Measurements from ENCODE around the gene PTGDR. TPM values are rescaled to one million over a fixed set of nuclear protein-coding genes. Genes with fewer than 3 reads are reported as not detected.

The PTGDR gene
- total RNA-seq, 1 donor from 2014 or later, result not detected

DNA sequence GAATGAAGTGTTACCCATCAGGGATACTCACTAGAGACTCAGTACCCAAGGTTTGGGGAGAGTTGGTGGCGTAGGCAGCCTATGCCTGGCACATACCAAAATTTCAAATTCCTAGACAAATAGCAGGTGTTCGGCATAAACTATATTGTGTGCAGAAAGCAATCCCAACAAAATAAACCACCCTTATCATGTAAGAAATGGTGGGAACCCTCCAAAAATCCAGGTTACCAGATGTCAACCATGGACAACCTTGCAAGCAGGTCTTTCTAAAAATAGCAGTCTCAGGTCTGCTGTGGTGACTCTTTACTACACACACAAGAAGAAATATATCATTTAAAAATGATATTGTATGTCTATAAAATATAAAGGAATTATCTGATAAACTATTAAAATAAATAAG is 28.9 kb downstream of the PTGDR start:
- Histone ChIP-seq H3K4me1 (ENCODE audit: insufficient read depth, low read length) (no peaks in the 10 kb centered on the region), H4K20me1 (ENCODE audit: insufficient read depth, low read length) (no peaks in the 10 kb centered on the region), H3K4me2 (ENCODE audit: low read length) (no peak overlapping the region), H3K36me3 (ENCODE audit: insufficient read depth, low read length) (no peaks in the 10 kb centered on the region), H3K9ac (ENCODE audit: low read length) (no peak overlapping the region), H3K79me2 (ENCODE audit: insufficient read depth, low read length) (no peaks in the 10 kb centered on the region), H3K27me3 (ENCODE audit: insufficient read depth, low read length) (peaks cover 3% of the 10 kb centered on the region), H2AFZ (ENCODE audit: low read depth, low read length) (no peak overlapping the region), H3K4me3 (ENCODE audit: insufficient read depth, low read depth, low read length) (no peak overlapping the region), H3K27ac (ENCODE audit: low read depth, low read length) (no peak overlapping the region), H3K9me3 (ENCODE audit: insufficient read depth, low read depth, low read length) (no peaks in the 10 kb centered on the region)
- Mint-ChIP-seq H3K9me3 (ENCODE audit: unreplicated experiment) (no peaks in the 10 kb centered on the region), H3K4me1 (ENCODE audit: low read depth, unreplicated experiment) (no peaks in the 10 kb centered on the region), H3K36me3 (ENCODE audit: low read depth, unreplicated experiment) (no peaks in the 10 kb centered on the region), H3K4me3 (ENCODE audit: unreplicated experiment) (no peak overlapping the region), H3K27me3 (ENCODE audit: low read depth, unreplicated experiment) (peaks cover 9% of the 10 kb centered on the region), H3K27ac (ENCODE audit: unreplicated experiment) (no peak overlapping the region)
- TF ChIP-seq, protein P1, sequence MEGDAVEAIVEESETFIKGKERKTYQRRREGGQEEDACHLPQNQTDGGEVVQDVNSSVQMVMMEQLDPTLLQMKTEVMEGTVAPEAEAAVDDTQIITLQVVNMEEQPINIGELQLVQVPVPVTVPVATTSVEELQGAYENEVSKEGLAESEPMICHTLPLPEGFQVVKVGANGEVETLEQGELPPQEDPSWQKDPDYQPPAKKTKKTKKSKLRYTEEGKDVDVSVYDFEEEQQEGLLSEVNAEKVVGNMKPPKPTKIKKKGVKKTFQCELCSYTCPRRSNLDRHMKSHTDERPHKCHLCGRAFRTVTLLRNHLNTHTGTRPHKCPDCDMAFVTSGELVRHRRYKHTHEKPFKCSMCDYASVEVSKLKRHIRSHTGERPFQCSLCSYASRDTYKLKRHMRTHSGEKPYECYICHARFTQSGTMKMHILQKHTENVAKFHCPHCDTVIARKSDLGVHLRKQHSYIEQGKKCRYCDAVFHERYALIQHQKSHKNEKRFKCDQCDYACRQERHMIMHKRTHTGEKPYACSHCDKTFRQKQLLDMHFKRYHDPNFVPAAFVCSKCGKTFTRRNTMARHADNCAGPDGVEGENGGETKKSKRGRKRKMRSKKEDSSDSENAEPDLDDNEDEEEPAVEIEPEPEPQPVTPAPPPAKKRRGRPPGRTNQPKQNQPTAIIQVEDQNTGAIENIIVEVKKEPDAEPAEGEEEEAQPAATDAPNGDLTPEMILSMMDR (IDR thresholded peaks at IDR 0.05; ENCODE audit: insufficient read depth, low read depth, low read length), result no peak
- TF ChIP-seq EZH2 (IDR thresholded peaks at IDR 0.05; ENCODE audit: insufficient read depth, low read length), result no peak
- FAIRE-seq (no peak), DNase-seq (ENCODE audit: low read depth) (no peak)

DNA sequence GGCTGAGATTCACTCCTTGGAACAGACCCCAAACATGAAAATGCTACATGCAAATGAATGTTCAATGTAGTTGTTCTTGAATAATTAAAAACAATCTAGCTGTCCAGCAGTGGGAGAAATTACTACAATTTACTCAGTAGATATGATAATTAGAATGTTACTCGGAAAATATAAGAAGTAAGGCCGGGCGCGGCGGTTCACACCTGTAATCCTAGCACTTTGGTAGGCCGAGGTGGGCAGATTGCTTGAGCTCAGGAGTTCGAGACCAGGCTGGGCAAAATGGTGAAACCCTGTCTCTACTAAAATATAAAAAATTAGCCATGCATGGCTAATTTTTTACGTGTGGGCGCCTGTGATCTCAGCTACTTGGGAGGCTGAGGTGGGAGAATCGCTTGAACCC is 31.3 kb downstream of the PTGDR start:
- no peak overlapping the region for H3K9ac ChIP-seq (ENCODE audit: low read length)
- no peak overlapping the region for H3K4me3 Mint-ChIP-seq (ENCODE audit: unreplicated experiment)
- H3K4me2 ChIP-seq (ENCODE audit: low read length), result no peak overlapping the region
- no peak overlapping the region for H3K27ac Mint-ChIP-seq (ENCODE audit: unreplicated experiment)
- no peak overlapping the region for H3K27ac ChIP-seq (ENCODE audit: low read depth, low read length)
- H3K4me1 ChIP-seq (ENCODE audit: insufficient read depth, low read length), result no peaks in the 10 kb centered on the region
- peaks cover 3% of the 10 kb centered on the region for H3K9me3 Mint-ChIP-seq (ENCODE audit: unreplicated experiment)
- H3K4me3 ChIP-seq (ENCODE audit: insufficient read depth, low read depth, low read length), result no peak overlapping the region
- no peaks in the 10 kb centered on the region for H3K79me2 ChIP-seq (ENCODE audit: insufficient read depth, low read length)
- H3K9me3 ChIP-seq (ENCODE audit: insufficient read depth, low read depth, low read length), result no peaks in the 10 kb centered on the region
- H4K20me1 ChIP-seq (ENCODE audit: insufficient read depth, low read length), result no peaks in the 10 kb centered on the region
- H3K27me3 ChIP-seq (ENCODE audit: insufficient read depth, low read length), result peaks cover 3% of the 10 kb centered on the region
- DNase-seq (ENCODE audit: low read depth), result no peak
- peaks cover 16% of the 10 kb centered on the region for H3K27me3 Mint-ChIP-seq (ENCODE audit: low read depth, unreplicated experiment)
- no peaks in the 10 kb centered on the region for H3K4me1 Mint-ChIP-seq (ENCODE audit: low read depth, unreplicated experiment)
- no peak overlapping the region for H2AFZ ChIP-seq (ENCODE audit: low read depth, low read length)
- FAIRE-seq, result no peak
- no peaks in the 10 kb centered on the region for H3K36me3 Mint-ChIP-seq (ENCODE audit: low read depth, unreplicated experiment)
- no peaks in the 10 kb centered on the region for H3K36me3 ChIP-seq (ENCODE audit: insufficient read depth, low read length)
- TF ChIP-seq EZH2 (IDR thresholded peaks at IDR 0.05; ENCODE audit: insufficient read depth, low read length), result no peak
- TF ChIP-seq, protein P1 (IDR thresholded peaks at IDR 0.05; ENCODE audit: insufficient read depth, low read depth, low read length), result no peak

DNA sequence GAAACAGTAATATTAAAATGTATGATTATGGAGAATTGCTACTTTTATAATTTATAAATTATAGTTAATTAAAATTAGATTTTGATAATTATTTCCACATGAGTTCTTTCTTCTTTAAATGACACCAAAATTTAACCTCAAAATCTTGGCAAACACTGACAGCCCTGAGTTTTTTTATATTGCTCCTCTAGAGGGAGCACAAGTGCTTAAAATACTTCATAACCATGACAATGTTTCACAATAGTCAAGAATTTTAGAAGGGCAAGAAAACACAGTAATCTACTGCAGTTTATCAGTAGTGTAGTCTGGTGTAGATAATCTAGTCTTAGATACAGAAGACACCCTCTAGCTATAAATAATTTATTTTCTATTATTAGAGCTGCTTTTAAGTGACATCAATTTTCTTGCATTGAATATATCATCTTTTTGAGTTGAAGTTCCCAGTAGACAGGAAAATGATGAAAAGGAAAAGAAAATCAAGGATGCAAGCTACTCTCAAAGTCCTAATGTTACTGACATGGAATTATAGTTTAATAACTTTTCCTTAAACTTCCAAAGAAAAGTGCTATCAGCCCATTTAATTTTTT is 32.3 kb downstream of the PTGDR start:
- Mint-ChIP-seq H3K4me1 (ENCODE audit: low read depth, unreplicated experiment) (no peaks in the 10 kb centered on the region), H3K27ac (ENCODE audit: unreplicated experiment) (no peak overlapping the region), H3K9me3 (ENCODE audit: unreplicated experiment) (peaks cover 3% of the 10 kb centered on the region), H3K27me3 (ENCODE audit: low read depth, unreplicated experiment) (peaks cover 18% of the 10 kb centered on the region), H3K4me3 (ENCODE audit: unreplicated experiment) (no peak overlapping the region), H3K36me3 (ENCODE audit: low read depth, unreplicated experiment) (no peaks in the 10 kb centered on the region)
- Histone ChIP-seq H2AFZ (ENCODE audit: low read depth, low read length) (no peak overlapping the region), H3K36me3 (ENCODE audit: insufficient read depth, low read length) (no peaks in the 10 kb centered on the region), H3K4me1 (ENCODE audit: insufficient read depth, low read length) (no peaks in the 10 kb centered on the region), H3K27ac (ENCODE audit: low read depth, low read length) (no peak overlapping the region), H4K20me1 (ENCODE audit: insufficient read depth, low read length) (no peaks in the 10 kb centered on the region), H3K4me3 (ENCODE audit: insufficient read depth, low read depth, low read length) (no peak overlapping the region), H3K79me2 (ENCODE audit: insufficient read depth, low read length) (no peaks in the 10 kb centered on the region), H3K4me2 (ENCODE audit: low read length) (no peak overlapping the region), H3K27me3 (ENCODE audit: insufficient read depth, low read length) (peaks cover 3% of the 10 kb centered on the region), H3K9ac (ENCODE audit: low read length) (no peak overlapping the region), H3K9me3 (ENCODE audit: insufficient read depth, low read depth, low read length) (no peaks in the 10 kb centered on the region)
- DNase-seq (ENCODE audit: low read depth), result peak; percentile 44
- TF ChIP-seq, protein P1 (IDR thresholded peaks at IDR 0.05; ENCODE audit: insufficient read depth, low read depth, low read length), result peak; percentile 64
- TF ChIP-seq EZH2 (IDR thresholded peaks at IDR 0.05; ENCODE audit: insufficient read depth, low read length), result no peak
- peak; percentile 68 for FAIRE-seq
